CD4-positive, alpha-beta T cell treated with Interleukin-17A for 1 hour (primary cell): ENCODE data around the gene SRRM3.
A peak's percentile ranks its signal among the peaks of the same experiment; 100 is the strongest.
"Not testable (repeated sequence)": the region's sequence is repeated elsewhere in the genome, so short reads cannot be mapped to it uniquely, and the experiment has no call there.

Experiments
- DNase-seq: peaks from one replicate; pipeline ENCODE4 v3.0.0-alpha.2; 2020

Gene SRRM3, protein sequence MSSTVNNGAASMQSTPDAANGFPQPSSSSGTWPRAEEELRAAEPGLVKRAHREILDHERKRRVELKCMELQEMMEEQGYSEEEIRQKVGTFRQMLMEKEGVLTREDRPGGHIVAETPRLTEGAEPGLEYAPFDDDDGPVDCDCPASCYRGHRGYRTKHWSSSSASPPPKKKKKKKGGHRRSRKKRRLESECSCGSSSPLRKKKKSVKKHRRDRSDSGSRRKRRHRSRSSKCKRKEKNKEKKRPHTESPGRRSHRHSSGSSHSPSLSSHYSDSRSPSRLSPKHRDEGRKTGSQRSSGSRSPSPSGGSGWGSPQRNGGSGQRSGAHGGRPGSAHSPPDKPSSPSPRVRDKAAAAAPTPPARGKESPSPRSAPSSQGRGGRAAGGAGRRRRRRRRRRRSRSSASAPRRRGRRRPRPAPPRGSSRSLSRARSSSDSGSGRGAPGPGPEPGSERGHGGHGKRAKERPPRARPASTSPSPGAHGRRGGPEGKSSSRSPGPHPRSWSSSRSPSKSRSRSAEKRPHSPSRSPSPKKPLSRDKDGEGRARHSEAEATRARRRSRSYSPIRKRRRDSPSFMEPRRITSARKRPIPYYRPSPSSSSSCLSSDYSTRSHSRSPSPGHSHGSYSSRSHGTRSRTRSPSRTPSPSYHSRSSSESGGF

GRCh38 chr7:76201732-76202665 lies at the start of gene SRRM3:
TSS of gene SRRM3 (plus strand) at chr7:76201896. CDS start at chr7:76235067, 33,171 bp downstream.
- peak; percentile 81 for DNase-seq

GRCh38 chr7:76151932-76152331 lies 49.8 kb upstream of the SRRM3 start:
- DNase-seq = no peak

DNA sequence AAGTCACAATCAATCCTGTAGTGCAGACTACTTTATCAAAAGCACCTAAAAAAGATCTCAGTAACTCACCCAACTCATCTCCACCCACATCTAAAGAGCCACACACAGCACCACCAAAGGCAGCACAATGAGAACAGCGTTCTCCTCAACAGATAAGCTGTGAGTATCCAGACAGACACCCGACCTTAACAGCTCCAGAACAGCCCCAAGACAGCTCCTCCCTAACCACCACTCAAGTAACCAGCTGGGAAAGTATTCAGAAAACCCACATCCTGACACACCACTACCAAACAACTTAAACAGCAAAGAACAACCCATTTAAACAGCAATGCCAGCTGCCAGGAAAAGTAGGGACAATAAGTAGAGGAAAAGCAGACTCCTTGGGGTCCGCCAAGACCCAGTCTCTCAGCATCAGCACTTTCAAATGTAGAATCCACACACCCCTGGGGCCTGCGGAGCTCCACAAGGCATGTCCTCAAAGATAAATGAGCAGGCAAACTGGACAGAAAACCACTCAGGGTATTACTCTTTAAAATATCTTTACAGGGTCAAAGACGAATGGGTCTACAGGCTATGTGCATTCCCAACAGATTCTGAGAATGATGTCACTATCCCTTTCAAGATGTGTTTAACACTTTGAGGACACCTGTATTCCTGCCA lies 48.0 kb upstream of the SRRM3 start:
- peak; percentile 56 for DNase-seq

GRCh38 chr7:76155938-76156337 lies 45.8 kb upstream of the SRRM3 start:
- DNase-seq = peak; percentile 14

DNA sequence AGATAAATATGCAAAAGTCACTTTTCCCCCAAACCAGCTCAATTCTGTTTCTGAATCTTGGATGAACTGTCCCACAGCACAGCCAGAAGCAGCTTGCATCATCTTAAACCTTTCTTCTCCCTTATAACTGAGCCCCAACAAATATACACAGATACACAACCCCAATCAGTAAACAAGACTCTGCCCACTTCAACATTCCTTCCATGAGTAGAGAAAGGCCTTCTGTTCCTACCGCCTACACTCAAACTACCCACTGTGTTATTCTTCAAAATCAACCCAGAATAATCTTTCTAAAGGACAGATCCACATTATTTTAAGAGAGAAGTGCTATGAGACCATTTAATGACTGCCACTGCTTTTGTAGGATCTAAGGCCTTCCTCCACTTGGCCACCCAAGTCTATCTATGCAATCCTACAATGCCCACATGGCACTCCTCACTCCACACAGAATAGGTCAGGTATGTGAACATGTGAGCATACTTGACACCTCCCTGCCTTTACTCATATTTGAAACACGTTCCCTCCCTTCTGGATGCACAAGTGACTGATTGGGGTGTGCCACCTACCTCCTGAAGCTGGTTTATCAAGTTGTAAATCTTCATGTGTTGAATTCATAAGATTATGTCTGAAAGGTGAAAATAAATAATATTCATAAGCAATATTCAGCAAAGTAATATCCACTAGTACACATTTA lies 44.6 kb upstream of the SRRM3 start:
- not testable (repeated sequence) for DNase-seq

- not testable (repeated sequence) for DNase-seq
These were observed 43.3 kb upstream of the SRRM3 start for GRCh38 chr7:76158416-76158815.

DNA sequence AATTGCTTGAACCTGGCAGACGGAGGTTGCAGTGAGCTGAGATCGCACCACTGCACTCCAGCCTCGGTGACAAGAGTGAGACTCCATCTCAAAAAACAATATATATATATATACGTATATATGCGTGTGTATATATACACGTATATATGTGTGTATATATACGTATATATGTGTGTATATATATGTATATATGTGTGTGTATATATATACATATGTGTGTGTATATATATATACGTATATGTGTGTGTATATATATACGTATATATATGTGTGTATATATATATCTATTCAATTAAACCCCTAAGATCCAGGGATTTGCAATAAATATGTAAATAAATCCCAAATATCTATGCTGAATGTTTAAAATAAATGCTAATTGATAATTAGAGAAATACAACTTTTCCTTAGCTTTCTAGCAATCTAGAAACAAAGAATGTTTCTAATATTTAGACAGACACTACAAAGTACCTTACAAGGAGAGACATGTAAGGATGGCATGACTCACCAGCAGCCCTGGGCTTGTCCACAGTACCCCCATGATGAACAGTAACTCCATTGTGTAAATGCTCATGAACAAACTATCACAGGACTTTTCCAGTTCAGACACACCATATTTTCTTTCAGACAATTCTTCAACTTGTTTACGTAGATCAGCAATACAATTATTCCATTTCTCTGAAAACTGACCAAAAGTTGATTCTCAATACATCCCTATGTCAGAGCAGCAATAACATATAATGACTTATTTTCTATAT lies 39.1 kb upstream of the SRRM3 start:
- not testable (repeated sequence) for DNase-seq

DNA sequence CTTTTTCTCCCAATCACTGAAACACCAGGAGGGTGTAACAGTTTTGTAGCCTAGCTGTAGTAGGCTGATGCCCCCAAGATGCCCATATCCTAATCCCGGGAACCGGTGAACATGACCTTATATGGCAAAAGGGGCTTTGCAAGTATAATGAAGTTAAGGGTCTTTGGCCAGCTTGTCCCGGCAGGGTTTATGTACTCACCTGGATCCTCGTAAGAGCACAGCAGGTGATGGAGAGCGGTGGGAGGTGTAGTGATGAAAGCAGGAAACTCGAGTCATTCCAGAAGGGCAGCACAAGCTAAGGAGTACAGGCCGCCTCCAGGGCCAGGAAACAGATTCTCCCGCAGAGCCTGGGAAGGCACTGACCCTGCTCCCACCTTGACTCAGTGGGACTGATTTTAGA lies 37.9 kb upstream of the SRRM3 start:
- not testable (repeated sequence) for DNase-seq

DNA sequence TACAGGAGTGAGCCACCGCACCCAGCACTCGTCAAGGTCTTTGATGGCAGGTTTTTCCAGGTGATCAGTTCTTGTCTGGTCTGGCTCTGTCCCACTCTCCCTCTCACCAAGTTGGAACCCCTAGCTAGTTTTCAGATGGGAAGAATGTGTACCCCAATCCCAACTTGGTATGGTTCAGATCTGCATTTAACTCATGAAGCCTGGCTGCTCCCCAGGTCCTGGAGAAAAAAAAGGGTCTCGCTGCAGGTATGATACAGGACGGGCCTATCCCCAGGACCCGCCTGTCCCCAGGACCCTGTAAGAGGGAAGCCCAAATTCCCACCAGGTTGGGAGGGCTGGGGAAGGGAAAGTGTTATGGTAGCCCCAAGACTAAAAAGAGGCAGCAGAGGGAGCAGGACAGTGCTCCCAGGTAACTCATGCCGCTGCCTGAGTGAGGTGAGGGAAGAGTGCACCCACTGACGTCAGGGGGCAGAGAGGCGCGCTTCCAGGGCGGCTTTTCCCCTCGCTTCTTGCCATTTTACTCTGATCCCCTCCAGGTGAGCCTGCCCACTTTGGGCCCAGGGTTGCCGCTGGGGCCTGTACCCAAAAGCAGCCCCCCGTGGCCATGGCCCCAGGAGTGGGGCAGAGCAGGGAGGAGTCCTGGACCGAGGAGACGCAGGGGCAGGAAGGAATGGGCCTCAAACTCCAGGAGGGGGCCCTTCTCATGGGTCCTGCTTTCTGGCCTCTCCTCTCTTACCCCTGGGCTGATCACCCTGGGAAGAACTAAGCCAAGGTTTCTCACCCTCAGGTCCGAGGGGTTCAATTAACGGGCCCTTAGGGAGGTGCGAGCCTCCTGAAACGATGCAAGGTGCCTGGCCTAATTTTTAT lies 36.4 kb upstream of the SRRM3 start:
- no peak for DNase-seq

GRCh38 chr7:76165973-76166403 lies 35.7 kb upstream of the SRRM3 start:
- no peak for DNase-seq

DNA sequence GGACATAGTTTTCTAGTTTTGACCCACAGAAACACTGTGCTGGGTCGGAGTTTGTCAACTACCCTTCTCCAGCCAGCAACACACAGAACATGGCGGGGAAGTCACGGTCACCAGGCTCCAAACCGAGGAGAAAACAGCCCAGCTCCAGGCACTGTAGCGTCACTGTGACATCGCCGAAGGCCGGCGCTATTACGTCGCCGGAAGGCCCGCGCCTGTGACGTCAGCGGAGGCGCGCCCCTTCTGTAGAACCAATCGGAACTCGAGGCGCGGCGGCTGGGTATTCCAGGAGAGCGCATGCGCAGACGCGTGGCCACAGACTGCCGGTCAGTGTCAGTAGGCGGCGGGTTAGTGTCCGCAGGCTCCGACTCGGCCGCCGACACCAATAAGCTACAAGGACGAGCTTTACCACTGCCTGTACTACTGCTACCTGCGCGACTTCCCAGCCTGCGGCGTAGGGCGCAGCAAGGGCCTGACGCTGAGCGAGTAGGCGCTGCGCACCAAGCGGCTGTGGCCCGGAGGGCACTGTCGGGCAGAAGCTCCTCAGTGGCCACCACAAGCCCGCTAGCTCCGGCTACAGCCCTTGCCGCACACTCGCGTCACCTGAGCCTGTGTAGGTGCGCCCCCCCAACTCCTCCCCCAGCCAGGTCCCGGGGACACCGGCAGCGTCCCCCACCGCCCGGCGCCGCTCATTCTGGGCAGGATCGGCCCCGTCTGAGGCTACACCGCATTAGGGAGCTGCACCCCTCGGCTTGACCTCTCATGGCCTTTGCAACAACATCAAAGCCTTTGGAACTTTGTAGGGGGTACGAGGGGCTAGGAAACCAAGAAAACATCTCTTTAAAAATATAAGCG lies 35.1 kb upstream of the SRRM3 start:
- peak; percentile 94 for DNase-seq

GRCh38 chr7:76173566-76174205 lies 28.0 kb upstream of the SRRM3 start:
- DNase-seq = no peak

DNA sequence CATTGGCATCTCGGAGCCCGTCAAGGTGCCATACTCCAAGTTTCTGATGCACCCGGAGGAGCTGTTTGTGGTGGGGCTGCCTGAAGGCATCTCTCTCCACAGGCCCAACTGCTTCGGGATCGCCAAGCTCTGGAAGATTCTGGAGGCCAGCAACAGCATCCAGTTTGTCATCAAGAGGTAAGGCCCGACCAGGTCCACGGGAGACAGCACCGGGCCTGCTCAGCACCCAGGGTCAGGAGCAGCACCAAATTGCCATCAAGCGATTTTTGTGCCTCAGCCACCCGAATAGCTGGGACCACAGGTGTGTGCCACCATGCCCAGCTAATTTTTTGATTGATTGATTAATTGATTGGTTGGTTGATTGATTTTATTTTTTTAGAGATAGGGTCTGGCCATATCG lies 24.7 kb upstream of the SRRM3 start:
- DNase-seq = not testable (repeated sequence)

GRCh38 chr7:76179686-76180085 lies 22.0 kb upstream of the SRRM3 start:
- no peak for DNase-seq

DNA sequence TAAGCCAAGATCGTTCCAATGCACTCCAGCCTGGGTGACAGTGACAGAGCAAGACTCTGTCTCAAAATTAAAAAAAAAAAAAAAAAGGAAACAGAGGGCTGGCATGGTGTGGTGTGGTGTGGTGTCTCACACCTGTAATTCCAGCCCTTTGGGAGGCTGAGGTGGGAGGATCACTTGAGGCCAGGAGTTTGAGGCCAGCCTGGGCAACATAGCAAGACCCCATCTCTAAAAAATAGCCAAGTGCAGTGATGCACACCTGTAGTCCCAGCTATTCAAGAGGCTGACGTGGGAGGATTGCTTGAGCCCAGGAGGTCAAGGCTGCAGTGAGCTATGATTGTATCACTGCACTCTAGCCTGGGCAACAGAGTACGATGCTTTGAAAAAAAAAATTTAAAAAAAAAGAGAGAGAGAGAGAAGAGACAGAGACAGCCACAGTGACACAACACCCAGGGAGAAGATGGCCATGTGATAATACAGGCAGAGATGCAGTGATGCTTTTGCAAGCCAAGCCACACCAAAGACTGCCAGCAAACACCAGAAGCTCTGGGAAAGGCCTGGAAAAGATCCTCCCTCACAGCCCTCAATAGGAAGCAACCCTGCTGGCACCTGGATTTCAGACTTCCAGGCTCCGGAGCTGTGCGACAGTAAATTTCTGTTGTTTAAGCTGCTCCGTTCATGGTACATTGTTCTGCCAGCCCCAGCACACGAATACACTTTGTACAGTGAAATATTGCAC lies 19.3 kb upstream of the SRRM3 start:
- DNase-seq = no peak

GRCh38 chr7:76185187-76185896 lies 16.4 kb upstream of the SRRM3 start:
- no peak for DNase-seq

GRCh38 chr7:76187272-76187671 lies 14.4 kb upstream of the SRRM3 start:
- DNase-seq = no peak
